PC-9 (cell line): Measurements from ENCODE around the gene MFAP2.

Source experiments
- CTCF ChIP-seq: fragments of 200-600 bp; sonication (generic); conservative IDR thresholded peaks from 2 replicates; pipeline ENCODE4 v1.6.1; 2017; ENCODE audit warnings: mixed run types, antibody characterized with exemption, mild to moderate bottlenecking, moderate library complexity
- EZH2 ChIP-seq: fragments of 200-600 bp; sonication (generic); IDR thresholded peaks from 2 replicates; pipeline ENCODE4 v1.8.0; 2017; ENCODE audit warnings: antibody characterized with exemption, low read depth

- TF ChIP-seq CTCF (no peak), EZH2 (no peak)
Measured at GRCh38 chr1:16975211-16975610, 5.2 kb downstream of the MFAP2 start.
